B cell (primary cell): Measurements from ENCODE around the gene ZSWIM6.

Experiments
- EZH2 ChIP-seq: IDR thresholded peaks from 2 replicates; pipeline ENCODE4 v1.6.1; 2012; ENCODE audit warnings: borderline replicate concordance, low read depth, mild to moderate bottlenecking, moderate library complexity, low read length; ENCODE audit not compliant: insufficient read depth, poor library complexity, severe bottlenecking
- TF ChIP-seq, protein P1 (sequence below): fragments of 200-600 bp; IDR thresholded peaks from one replicate; pipeline ENCODE4 v1.8.0; 2022; ENCODE audit warnings: antibody characterized with exemption, mild to moderate bottlenecking

DNA sequence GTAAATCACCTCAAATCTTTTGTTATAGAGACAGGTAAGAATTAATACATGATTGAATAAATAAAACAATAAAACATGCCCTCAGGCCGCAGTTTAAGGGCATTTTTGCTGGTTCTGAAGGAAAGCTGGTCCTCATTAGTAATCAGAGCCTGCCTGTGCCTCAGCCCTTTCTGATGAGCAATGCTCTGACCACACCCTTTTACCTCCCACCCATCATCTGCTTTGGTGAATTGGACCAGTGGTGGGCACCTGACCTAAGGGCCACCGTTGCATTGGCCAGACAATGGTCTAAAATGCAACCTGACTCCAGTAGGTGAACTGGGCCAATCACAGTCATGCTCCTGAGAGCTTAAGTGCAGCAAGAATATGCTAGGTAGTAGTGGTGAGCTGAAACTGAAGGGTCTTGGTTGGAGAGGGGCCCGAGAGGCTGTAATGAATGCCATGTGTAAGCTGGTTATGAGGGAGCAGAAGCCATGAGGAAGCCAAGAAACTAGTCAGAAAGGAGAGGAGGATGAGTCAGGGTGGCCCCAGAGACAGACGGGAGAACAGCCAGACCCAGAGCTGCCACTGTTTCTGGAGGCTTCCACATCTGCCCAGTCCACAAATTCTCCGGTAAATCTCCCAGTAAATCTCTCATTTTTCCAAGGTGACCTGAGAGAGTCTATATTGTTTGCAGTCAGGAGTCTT is 45.5 kb upstream of the ZSWIM6 start:
- no peak for TF ChIP-seq EZH2
- TF ChIP-seq, protein P1, sequence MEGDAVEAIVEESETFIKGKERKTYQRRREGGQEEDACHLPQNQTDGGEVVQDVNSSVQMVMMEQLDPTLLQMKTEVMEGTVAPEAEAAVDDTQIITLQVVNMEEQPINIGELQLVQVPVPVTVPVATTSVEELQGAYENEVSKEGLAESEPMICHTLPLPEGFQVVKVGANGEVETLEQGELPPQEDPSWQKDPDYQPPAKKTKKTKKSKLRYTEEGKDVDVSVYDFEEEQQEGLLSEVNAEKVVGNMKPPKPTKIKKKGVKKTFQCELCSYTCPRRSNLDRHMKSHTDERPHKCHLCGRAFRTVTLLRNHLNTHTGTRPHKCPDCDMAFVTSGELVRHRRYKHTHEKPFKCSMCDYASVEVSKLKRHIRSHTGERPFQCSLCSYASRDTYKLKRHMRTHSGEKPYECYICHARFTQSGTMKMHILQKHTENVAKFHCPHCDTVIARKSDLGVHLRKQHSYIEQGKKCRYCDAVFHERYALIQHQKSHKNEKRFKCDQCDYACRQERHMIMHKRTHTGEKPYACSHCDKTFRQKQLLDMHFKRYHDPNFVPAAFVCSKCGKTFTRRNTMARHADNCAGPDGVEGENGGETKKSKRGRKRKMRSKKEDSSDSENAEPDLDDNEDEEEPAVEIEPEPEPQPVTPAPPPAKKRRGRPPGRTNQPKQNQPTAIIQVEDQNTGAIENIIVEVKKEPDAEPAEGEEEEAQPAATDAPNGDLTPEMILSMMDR, result no peak
